HG03558 (cell line): ENCODE results near the gene TMEM126B.
"Not testable (repeated sequence)": the region's sequence is repeated elsewhere in the genome, so short reads cannot be mapped to it uniquely, and the experiment has no call there.

Source experiments
- ATAC-seq: cut with Tn5 transposase; IDR thresholded peaks from one replicate; pipeline ENCODE4 v1.9.1; 2021; ENCODE audit warnings: moderate number of reproducible peaks; ENCODE audit not compliant: unreplicated experiment; ENCODE audit errors: extremely low read depth

The TMEM126B gene

DNA sequence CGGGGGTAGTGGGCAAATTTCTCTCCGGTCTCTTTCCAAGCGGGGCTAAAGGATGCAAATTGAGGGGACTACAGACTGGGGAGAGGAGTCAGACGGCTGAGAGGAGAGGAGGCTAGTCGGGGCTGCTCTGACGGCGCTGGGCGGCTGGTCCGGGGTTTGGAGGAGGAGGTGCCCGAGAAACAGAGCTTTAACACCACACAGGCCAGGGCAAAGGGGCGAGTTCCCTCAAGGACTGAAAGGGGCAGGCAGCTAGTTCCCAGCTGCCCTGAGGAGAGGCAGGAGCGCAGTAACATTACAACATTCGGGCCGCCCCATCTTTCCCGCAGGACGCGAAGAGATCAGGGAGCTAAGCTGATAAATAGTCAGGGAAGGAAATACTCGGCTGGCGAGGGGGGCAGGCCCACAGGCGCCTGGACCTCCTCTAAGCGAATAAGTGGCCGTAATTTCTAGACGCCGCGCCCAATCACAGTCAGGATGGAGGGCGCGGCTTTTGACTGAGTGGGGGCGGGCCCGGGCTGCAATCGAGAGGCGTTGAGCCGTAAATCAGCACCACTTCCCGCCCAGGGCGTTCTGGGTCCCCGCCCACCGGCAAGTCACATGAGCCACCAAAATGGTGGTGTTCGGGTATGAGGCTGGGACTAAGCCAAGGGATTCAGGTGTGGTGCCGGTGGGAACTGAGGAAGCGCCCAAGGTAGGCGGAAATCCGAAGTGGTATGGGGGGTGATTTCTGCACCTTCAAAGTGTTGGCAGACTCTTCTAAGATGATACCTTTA lies at the start of gene TMEM126B:
TMEM126B (plus strand) TSS at position 596 of the 773 bp plus-strand sequence; CDS start at position 611, 15 bp downstream.
- ATAC-seq, result peak; percentile 96

DNA sequence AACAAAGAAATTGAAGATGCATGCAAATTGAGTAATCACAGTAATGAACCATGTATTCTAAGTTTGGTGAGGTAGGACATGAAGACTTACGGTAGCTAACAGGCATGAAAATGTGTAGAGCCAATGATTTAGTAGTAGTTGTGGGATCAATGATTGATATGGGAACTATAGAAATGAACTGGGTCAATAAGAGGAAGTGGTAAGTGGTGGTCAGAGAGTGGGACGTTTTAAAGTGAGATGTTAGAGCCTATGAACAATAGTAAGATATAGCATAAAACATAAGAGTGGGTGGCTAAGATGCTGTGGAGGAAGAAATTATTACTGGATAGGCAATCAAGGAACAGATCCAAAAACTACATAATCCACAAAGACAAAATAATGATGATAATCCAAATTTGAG lies 46.3 kb upstream of the TMEM126B start:
- ATAC-seq, result no peak

DNA sequence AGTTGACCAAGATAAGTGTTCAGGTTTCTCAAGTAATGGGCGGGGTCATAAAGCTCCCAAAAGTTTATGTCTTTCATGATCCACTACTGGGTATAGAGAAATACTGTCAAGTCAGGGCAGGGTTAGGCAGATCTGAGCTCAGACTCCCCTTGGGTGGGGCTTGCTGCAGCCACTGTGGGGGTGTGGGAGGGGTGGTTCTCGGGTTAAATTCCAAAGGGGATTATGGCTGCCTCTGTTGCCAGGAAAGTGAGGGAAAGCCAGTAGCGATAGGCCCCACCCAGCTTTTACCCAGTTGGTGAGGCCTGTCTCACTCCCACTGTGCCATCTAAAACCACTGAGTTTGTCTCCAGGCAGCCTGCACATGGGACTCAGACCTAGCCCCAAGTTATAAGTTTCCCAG lies 39.0 kb upstream of the TMEM126B start:
- no peak for ATAC-seq

DNA sequence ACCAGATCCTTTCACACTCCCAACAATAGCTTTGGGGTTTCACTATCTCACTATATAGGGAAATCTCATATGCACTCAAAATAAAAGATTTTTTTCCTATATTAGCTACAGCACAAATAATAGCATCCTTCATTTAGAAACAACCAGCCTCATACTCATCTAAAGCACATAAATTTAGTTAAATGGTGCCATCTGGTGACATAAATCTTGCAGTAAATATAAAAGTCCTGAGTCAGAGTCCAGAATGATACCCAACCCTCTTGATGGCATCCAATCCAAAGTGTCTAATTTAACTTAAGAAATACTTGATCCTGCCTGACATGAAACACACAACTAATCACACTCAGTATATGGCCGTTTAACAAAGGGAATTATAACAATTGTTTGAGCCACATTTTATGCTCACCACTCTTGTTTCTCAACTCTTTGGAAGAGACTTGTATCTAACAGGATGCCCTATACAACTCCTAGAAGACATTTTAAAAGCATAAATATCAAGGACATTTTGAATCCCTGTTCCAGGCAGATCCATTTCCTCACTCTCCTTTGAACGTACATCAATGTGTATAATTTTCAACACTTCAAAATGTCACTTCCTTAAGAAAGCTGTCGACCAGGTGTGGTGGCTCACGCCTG lies 37.4 kb upstream of the TMEM126B start:
- no peak for ATAC-seq

DNA sequence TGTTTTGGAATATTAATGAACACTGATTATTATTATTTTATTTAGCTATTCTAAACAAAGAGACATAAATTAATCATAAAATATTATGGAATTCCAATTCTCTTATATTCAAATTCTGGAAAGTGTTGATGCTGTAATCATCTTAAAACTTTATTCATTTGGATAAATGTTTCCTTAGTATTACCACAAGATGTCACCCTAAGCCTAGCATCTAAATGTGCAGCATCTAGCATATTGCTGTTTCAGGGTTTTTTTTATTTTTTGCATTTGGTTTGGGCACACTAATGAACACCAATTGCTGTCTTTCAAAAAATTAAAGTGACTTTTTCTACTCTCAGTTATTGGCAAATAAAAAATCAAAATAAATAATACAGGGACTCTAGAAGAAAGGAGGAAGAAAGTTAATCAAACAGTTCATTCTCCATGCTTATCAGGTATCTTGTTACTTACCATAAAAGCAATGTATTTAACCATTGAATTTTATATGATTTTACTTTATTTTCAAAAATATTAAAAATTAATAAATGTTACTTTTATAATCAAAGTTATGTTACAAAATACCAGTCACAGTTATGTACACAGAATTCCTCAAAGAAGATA lies 33.0 kb upstream of the TMEM126B start:
- ATAC-seq, result no peak

DNA sequence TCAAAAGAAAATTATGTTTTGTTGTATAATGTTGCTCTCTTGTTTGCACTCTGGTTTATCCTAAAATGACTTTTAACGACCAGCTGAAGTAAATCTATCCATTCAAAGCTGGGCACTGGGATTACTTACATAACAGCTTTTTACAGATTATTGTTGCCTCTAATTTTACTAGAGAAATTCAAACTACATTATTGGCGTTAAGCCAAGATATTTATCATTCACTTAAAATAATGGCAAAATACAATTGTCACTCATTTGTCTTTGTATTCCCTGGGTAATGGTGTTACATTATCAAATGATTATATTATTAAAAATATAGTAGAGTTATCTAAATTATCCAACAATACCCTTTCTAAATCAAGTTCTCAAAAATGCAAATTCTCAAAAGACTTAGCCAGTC lies 31.5 kb upstream of the TMEM126B start:
- ATAC-seq, result no peak

DNA sequence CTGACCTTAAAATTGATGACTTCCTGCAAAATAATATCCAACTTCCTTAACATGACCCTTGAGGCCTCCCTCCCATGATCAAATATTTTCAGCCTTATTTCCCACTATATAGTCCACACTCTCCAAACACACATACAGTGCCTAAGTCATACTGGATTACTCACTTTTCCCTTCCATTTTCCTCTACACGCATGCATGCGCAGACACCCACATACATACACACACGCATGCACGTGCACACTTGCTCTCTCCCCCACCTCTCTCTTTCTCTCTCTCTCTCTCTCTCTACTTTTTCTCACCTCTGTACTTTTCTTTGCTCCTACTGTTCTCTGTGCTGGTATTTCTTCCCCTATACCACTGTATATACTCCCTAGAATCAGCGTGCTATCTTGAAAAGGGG lies 29.3 kb upstream of the TMEM126B start:
- no peak for ATAC-seq

DNA sequence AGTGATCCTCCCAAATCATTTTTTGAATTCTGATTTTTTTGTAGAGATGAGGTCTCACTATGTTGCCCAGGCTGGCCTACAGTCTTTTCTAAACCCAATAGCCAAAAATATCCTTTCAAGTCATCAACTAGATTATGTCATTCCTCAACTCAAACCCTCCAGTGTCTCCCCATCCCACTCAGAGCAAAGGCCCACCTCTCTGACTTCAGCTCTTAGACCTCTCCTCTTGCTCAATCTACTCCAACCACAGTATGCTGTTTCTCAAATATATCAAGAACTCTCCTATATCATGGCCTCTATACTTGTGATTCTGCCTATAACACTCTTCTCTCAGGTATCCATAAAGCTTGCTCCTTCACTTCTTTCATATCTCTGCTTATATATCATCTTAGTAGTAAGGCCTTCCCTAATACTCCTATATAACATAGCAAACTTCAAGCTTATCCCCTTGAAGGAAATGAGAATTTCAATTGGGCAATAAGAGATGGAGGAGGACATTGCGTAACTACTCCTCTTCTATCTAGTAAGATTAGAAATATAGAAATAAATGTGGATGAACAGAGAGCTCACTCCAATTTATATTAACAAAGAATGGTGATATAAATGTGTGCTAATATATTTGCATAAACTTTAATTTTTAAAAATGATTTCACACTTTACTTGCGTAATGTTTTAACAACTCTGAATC lies 25.7 kb upstream of the TMEM126B start:
- no peak for ATAC-seq

DNA sequence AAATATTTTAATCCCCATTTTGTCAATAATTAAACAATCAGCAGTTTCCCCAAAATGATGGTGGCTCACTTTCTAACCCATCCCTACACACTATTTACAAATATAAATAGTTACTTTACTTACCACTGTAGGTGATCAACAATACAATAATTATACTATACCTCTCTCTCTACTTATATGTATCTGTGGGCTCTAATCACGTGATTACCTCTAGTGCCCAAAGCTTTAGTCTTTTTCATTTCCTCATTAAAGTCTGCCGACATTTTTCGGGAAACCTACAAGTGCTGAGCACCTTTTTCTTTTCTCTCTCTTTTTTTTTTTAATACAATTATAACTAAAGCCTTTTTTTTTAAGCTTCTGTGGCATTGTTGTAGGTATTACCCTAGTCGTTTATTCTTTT lies 25.2 kb upstream of the TMEM126B start:
- ATAC-seq, result no peak

DNA sequence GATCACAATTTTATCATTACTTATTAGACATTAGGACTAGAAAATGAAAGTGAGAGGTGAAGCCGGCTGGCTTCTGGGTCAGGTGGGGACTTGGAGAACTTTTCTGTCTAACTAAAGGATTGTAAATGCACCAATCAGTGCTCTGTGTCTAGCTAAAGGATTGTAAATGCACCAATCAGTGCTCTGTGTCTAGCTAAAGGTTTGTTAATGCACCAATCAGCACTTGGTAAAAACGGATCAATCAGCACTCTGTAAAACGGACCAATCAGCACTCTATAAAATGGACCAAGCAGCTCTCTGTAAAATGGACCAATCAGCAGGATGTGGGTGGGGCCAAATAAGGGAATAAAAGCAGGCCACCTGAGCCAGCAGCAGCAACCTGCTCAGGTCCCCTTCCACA lies 22.2 kb upstream of the TMEM126B start:
- not testable (repeated sequence) for ATAC-seq

DNA sequence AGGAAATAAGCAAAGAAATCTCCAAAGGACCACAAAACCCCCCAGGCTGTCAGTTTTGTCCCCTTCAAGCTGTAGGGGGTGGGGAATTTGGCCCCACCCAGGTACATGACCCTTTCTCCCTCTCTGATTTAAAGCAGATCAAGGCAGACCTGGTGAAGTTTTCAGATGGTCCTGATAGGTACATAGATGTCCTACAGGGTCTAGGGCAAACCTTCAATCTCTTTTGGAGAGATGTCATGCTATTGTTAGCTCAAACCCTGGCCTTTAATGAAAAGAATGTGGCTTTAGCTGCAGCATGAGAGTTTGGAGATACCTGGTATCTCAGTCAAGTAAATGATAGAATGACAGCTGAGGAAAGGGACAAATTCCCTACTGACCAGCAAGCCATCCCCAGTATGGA lies 19.8 kb upstream of the TMEM126B start:
- not testable (repeated sequence) for ATAC-seq

DNA sequence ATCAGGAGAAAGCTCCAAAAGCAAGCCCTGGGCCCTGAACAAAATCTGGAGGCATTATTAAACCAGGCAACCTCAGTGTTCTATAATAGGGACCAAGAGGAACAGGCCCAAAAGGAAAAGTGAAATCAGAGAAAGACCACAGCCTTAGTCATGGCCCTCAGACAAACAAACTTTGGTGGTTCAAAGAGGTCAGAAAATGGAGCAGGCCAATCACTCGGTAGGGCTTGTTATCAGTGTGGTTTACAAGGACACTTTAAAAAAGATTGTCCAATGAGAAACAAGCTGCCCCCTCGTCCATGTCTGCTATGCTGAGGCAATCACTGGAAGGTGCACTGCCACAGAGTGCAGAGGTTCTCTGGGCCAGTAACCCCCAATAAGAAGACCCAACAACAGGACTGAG lies 19.1 kb upstream of the TMEM126B start:
- not testable (repeated sequence) for ATAC-seq

DNA sequence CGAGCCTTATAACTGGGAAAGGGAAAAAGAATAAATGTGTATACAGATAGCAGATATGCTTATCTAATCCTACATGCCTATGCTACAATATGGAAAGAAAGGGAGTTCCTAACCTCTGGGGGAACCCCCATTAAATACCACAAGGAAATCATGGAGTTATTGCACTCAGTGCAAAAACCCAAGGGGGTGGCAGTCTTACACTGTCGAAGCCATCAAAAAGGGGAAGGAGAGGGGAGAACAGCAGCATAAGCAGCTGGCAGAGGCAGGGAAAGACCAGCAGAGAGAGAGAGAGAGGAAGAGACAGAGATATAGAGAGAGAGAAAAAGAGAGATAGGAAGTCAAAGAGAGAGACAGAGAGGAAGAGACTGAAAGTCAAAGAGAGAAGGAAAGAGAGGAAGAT lies 16.8 kb upstream of the TMEM126B start:
- ATAC-seq, result not testable (repeated sequence)

DNA sequence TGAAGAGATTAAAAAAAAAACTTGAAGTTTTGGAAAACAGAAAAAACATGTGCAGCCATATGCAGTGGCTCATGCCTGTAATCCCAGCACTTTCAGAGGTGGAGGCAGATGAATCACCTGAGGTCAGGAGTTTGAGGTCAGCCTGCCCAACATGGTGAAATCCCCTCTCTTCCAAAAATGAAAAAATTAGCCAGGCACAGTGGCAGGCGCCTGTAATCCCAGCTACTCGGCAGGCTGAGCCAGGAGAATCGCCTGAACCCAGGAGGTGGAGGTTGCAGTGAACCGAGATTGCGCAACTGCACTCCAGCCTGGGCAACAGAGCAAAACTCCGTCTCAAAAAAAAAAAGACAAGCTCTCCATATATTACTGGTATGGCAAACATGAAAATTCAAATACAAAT lies 8.9 kb upstream of the TMEM126B start:
- ATAC-seq, result no peak

DNA sequence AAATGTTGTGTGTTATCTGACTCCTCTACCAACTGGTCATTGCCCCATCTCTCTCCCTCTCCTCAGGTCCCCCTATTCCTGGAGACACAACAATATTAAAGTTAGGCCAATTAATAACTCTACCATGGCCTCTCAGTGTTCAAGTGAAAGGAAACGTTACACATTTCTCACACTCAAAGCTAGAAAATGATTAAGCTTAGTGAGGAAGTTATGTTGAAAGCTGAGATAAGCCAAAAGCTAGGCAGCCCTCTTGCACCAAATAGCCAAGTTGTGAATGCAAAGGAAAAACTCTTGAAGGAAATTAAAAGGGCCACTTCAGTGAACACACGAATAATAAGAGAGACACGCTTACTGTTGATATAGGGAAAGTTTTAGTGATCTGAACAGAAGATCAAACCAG lies 8.1 kb upstream of the TMEM126B start:
- no peak for ATAC-seq

DNA sequence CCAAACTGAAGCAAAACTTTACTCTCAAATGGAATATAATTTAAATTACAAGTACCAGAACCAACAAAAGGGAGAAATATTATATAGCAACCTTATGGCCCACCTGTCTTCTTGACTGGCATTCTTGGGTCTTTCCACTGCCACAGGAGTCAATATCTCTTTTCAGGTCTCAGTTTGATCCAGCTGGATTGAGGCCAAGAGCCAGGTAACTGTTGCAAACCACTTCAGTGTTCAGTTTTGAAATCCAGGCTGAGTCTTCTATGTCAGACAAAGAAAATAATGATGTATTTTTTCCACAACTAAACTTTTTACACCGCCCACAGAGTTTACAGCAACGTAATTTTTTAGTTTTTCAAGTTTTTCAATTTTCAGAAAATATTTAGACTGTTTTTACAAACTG lies 1.9 kb upstream of the TMEM126B start:
- ATAC-seq, result no peak

DNA sequence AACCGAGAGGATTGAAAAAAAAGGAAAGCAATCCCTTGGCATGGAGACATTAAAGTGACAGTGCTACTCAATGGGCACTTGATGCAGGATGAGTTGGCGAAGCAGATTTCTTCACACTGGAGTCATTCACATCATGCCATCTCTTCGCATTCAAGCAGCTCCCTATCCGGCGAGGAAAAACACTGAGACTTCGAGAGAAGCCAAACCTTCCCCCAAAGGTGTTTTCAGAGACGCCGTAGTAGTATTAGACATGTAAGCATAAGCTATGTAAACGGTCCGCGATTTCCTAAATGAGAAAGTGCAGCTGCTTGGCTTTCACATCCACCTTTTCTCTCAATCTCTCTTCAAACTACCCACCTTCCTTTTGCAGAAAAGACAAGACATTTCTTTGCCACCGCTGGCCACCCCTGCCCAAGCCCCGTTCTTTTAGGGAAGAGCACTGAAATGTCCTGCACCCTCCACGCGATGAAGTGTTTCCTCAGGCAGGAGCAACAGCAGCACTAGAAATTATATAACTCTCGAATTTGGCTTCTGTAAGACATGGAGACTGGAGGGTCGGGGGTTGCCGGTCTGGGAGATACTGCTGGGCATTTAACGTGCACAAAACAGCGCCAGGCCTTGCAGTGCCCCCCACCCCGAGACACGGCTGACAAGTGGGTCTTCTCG lies 928 bp upstream of the TMEM126B start, which contains the start of gene DLG2:
DLG2 (minus strand) TSS at position 13 of the 666 bp plus-strand sequence.
- ATAC-seq, result no peak

DNA sequence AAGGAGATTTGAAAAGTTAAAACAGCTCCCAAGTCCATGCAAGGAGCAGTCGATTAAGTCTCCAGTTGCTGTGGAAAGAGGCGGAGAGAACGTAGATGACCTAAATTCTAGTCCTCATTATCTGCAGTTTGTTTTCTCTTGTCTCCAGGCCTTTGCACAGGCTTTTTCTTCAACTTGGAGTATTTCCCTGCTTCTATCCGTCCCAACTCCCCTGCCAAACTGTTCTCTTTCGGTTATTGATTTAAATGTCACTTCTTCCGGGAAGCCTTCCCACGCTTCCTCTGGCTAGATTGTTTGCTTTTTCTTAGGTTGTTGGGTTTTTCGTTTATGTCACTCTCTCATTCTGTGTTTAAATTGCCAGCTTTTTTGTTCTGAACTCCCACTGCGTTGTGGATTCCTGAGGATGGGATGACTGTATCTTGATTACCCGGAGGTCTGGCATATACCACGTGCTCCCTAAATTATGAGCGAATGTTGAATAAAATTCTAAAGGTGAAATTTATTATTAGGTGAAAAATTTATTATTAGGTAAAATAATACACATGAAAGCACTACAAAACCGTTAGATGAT lies 463 bp downstream of the TMEM126B start:
- no peak for ATAC-seq

DNA sequence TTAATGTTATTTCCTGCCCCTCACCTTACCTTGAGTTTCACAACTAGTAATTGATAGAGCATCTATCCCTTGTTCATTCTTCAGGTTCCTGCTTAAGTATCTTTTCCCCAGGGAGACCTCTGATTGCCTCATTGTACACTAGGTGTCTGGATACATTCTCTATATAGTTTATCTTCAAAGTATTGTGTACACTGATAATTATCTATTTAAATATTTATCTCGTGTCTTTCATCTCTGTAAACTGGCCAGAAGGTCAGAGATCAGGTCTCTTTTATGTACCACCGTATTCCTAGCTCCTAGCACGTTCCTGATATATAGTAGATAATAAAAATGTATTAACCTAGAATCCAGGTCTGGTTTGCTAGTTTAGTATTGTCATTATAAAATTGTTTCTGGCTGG lies 6.4 kb downstream of the TMEM126B start:
- no peak for ATAC-seq

DNA sequence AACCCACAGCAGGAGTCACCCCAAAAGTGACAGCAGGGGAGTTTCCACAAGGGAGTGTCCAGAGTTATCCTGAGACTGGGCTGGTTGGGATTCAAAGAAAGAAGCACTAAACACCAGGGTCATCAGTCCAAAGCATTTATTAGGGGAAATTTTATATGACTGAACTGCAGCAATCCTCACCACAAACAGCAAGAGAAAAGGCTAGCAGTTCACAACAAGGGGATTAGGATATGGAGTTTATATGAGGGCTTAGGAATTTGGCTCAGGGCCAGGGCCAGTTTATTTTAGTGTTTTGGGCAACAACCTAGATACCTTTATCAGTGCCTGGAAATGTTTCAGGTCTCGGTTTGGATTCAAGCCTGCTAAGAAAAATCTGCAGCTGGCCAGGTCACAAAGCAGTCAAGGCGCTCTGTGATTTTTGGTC lies 14.8 kb downstream of the TMEM126B start:
- ATAC-seq, result no peak
